CD14-positive monocyte (primary cell): ENCODE results near the gene NEK1. TPM values are rescaled to one million over a fixed set of nuclear protein-coding genes. Genes with fewer than 3 reads are reported as not detected.

Experiments
- DNase-seq, 3 donors: peaks; one replicate each; pipeline ENCODE4 v3.0.0-alpha.2; 2011 to 2022
- H2AFZ ChIP-seq: 2 replicates; pipeline ENCODE4 v1.6.0; 2012; ENCODE audit warnings: mild to moderate bottlenecking, low read depth, low read length, inconsistent platforms; ENCODE audit not compliant: insufficient read depth, poor library complexity, severe bottlenecking
- H3K27ac ChIP-seq, 2 donors: 1 replicate in 1 of 2; 2 replicates in 1 of 2; pipeline ENCODE4 v1.5.1; 2012 to 2013; ENCODE audit warnings: low read length in 2 of 2, control low read depth in 1 of 2, inconsistent platforms in 1 of 2, low read depth in 1 of 2, mild to moderate bottlenecking in 1 of 2
- H3K27me3 ChIP-seq, 2 donors: one replicate each; pipeline versions ENCODE4 v1.6.0 to v1.6.1; 2011 to 2013; ENCODE audit warnings: low read length in 2 of 2; ENCODE audit not compliant: control insufficient read depth in 2 of 2, insufficient read depth in 2 of 2
- H3K36me3 ChIP-seq, 2 donors: replicated peaks in 1 of 2; 1 replicate in 1 of 2; 2 replicates in 1 of 2; pipeline versions ENCODE4 v1.5.1 to v1.6.1; 2012 to 2013; ENCODE audit warnings: low read length in 2 of 2, control low read depth in 1 of 2, inconsistent platforms in 1 of 2, mild to moderate bottlenecking in 1 of 2; ENCODE audit not compliant: insufficient read depth in 2 of 2, control insufficient read depth in 1 of 2
- H3K4me1 ChIP-seq, 2 donors: 1 replicate in 1 of 2; 2 replicates in 1 of 2; pipeline versions ENCODE4 v1.5.1 to v1.6.1; 2012 to 2013; ENCODE audit warnings: low read length in 2 of 2, control low read depth in 1 of 2, inconsistent platforms in 1 of 2, mild to moderate bottlenecking in 1 of 2, moderate library complexity in 1 of 2; ENCODE audit not compliant: insufficient read depth in 2 of 2, control insufficient read depth in 1 of 2
- H3K4me2 ChIP-seq: replicated peaks from 2 replicates; pipeline ENCODE3; 2012; ENCODE audit warnings: low read length, moderate library complexity, mild to moderate bottlenecking; ENCODE audit not compliant: poor library complexity, severe bottlenecking; ENCODE audit errors: extremely low read depth
- H3K4me3 ChIP-seq, 3 experiments: fragments of 200-600 bp in 1 of 3; sonication (generic) in 1 of 3; replicated peaks in 1 of 3; 1 replicate in 2 of 3; 2 replicates in 1 of 3; pipeline ENCODE4 v1.5.1; 2011 to 2013; ENCODE audit warnings: low read length in 3 of 3, mild to moderate bottlenecking in 3 of 3, control low read depth in 2 of 3, low read depth in 2 of 3, inconsistent platforms in 1 of 3, moderate library complexity in 1 of 3
- H3K79me2 ChIP-seq: 2 replicates; pipeline ENCODE4 v1.6.0; 2012; ENCODE audit warnings: mild to moderate bottlenecking, control low read depth, inconsistent platforms, low read length, moderate library complexity; ENCODE audit not compliant: insufficient read depth
- H3K9ac ChIP-seq: 2 replicates; pipeline ENCODE4 v1.6.0; 2017; ENCODE audit warnings: low read length, mild to moderate bottlenecking; ENCODE audit not compliant: insufficient read depth, poor library complexity, severe bottlenecking
- H3K9me3 ChIP-seq, 2 donors: replicated peaks in 1 of 2; 1 replicate in 1 of 2; 2 replicates in 1 of 2; pipeline versions ENCODE4 v1.5.1 to v1.6.1; 2012 to 2013; ENCODE audit warnings: low read length in 2 of 2, control low read depth in 1 of 2; ENCODE audit not compliant: control insufficient read depth in 1 of 2, insufficient read depth in 1 of 2
- H4K20me1 ChIP-seq: 2 replicates; pipeline ENCODE4 v1.6.0; 2012; ENCODE audit warnings: mild to moderate bottlenecking, low read length, control low read depth, moderate library complexity; ENCODE audit not compliant: insufficient read depth
- H3K27ac Mint-ChIP-seq, 7 donors: one replicate each; pipeline ENCODE4 v1.8.0; 2020; ENCODE audit warnings: mild to moderate bottlenecking in 7 of 7, mixed read lengths in 7 of 7, moderate library complexity in 6 of 7, inconsistent platforms in 2 of 7
- H3K27me3 Mint-ChIP-seq, 3 donors: one replicate each; pipeline ENCODE4 v1.8.0; 2021 to 2022; ENCODE audit warnings: low read depth in 3 of 3, mild to moderate bottlenecking in 3 of 3, mixed read lengths in 3 of 3, moderate library complexity in 3 of 3, inconsistent platforms in 1 of 3
- H3K36me3 Mint-ChIP-seq, 2 donors: one replicate each; pipeline ENCODE4 v1.8.0; 2020; ENCODE audit warnings: mixed read lengths in 2 of 2, inconsistent platforms in 1 of 2, mild to moderate bottlenecking in 1 of 2
- H3K4me1 Mint-ChIP-seq: one replicate; pipeline ENCODE4 v1.8.0; 2020; ENCODE audit warnings: mild to moderate bottlenecking, mixed read lengths
- H3K4me3 Mint-ChIP-seq, 2 donors: one replicate each; pipeline ENCODE4 v1.8.0; 2020; ENCODE audit warnings: mild to moderate bottlenecking in 2 of 2, mixed read lengths in 2 of 2, moderate library complexity in 1 of 2
- H3K9me3 Mint-ChIP-seq, 7 donors: one replicate each; pipeline ENCODE4 v1.8.0; 2020 to 2022; ENCODE audit warnings: mixed read lengths in 7 of 7, mild to moderate bottlenecking in 6 of 7, moderate library complexity in 6 of 7, inconsistent platforms in 2 of 7
- CTCF ChIP-seq: fragments of 200-600 bp; IDR thresholded peaks from one replicate; pipeline ENCODE4 v1.8.0; 2022; ENCODE audit warnings: antibody characterized with exemption, mild to moderate bottlenecking
- WGBS: methylation state at CpG from one replicate; pipeline ENCODE4 v1.1.5; 2013; ENCODE audit warnings: missing lambda C conversion rate; ENCODE audit not compliant: insufficient coverage; 5-methylcytosine and 5-hydroxymethylcytosine counted together
- intact Hi-C, 2 donors: fragments of 100-400 bp; cut with micrococcal nuclease; formaldehyde crosslinking; loops; one replicate each; pipeline versions ENCODE4 v1.15.0 to v1.15.1; 2023
- polyA plus RNA-seq, 3 donors: library from polyadenylated mRNA; depleted of rRNA in 1 of 3; unstranded in 2 of 3; stranded (reverse) in 1 of 3; fragments of 300-500 nt in 2 of 3; fragments of >200 nt in 1 of 3; fragmentation: Illumina TruSeq in 2 of 3; gene quantifications; 1 replicate in 2 of 3; 2 replicates in 1 of 3; pipeline ENCODE4 v1.2.3, GENCODE V29; 2012 to 2021

NEK1 gene
- polyA plus RNA-seq, 3 donors = 1.9 to 5.5 (median 2.7) TPM

- Histone ChIP-seq H3K9ac (no peak overlapping the region), H3K9me3 (peaks cover 17 to 18% of the 10 kb centered on the region in 2 donors), H2AFZ (no peak overlapping the region), H3K27me3 (no peaks in the 10 kb centered on the region), H4K20me1 (no peaks in the 10 kb centered on the region), H3K4me1 (peaks cover 9 to 14% of the 10 kb centered on the region in 2 donors), H3K36me3 (no peaks in the 10 kb centered on the region), H3K79me2 (no peaks in the 10 kb centered on the region), H3K4me2 (no peak overlapping the region), H3K4me3 (no peak overlapping the region), H3K27ac (no peak overlapping the region)
- H3K36me3 Mint-ChIP-seq = peaks cover 22 to 45% of the 10 kb centered on the region in 2 donors
- no peak for DNase-seq
- peaks cover 17% of the 10 kb centered on the region for H3K4me1 Mint-ChIP-seq
- peaks cover 17 to 38% (median 30%) of the 10 kb centered on the region in 7 donors for H3K9me3 Mint-ChIP-seq
- no CpG with 5 or more reads among the region's 1 CpG for WGBS
- no peak for TF ChIP-seq CTCF
- H3K27me3 Mint-ChIP-seq = peaks cover 0 to 5% (median 0%) of the 10 kb centered on the region in 3 donors
- intact Hi-C loops = no loop called here
- H3K27ac Mint-ChIP-seq = no peak overlapping the region
- no peak overlapping the region for H3K4me3 Mint-ChIP-seq
These were observed 168.6 kb downstream of the NEK1 start for GRCh38 chr4:169443748-169444147.

GRCh38 chr4:169440446-169440845, 171.9 kb downstream of the NEK1 start:
- Mint-ChIP-seq H3K4me3 (no peak overlapping the region), H3K27ac (peak overlapping the region in 2 of 7 donors; percentile 6 to 72), H3K36me3 (peaks cover 22 to 26% of the 10 kb centered on the region in 2 donors), H3K9me3 (peaks cover 14 to 29% (median 24%) of the 10 kb centered on the region in 7 donors), H3K4me1 (peaks cover 19% of the 10 kb centered on the region), H3K27me3 (peaks cover 0 to 5% (median 0%) of the 10 kb centered on the region in 3 donors)
- no peak overlapping the region for H3K9ac ChIP-seq
- intact Hi-C loops = no loop called here
- no peaks in the 10 kb centered on the region for H4K20me1 ChIP-seq
- 25% methylated on average over 2 of the region's 3 CpGs for WGBS
- no peak overlapping the region for H3K4me3 ChIP-seq
- no peaks in the 10 kb centered on the region for H3K79me2 ChIP-seq
- peaks cover 9 to 14% of the 10 kb centered on the region in 2 donors for H3K4me1 ChIP-seq
- no peak overlapping the region for H2AFZ ChIP-seq
- H3K36me3 ChIP-seq = no peaks in the 10 kb centered on the region
- no peak overlapping the region for H3K4me2 ChIP-seq
- no peak for TF ChIP-seq CTCF
- H3K27ac ChIP-seq = no peak overlapping the region
- peaks cover 14 to 18% of the 10 kb centered on the region in 2 donors for H3K9me3 ChIP-seq
- peak in 2 of 3 donors; percentile 2 to 8 for DNase-seq
- H3K27me3 ChIP-seq = no peaks in the 10 kb centered on the region
